Right lobe of liver (tissue), 4 donors: ENCODE measurements around the gene BNIP3.

Experiments used
- POLR2A ChIP-seq: fragments of 450-650 bp; IDR thresholded peaks from one replicate; pipeline ENCODE4 v1.6.1; 2017; ENCODE audit warnings: antibody characterized with exemption, mild to moderate bottlenecking
- TF ChIP-seq, protein P1 (sequence below), 4 donors: fragments of 200-600 bp in 3 of 4; fragments of 450-650 bp in 1 of 4; IDR thresholded peaks; one replicate each; pipeline versions ENCODE4 v1.5.1 to v1.8.0; 2016 to 2022; ENCODE audit warnings: antibody characterized with exemption in 4 of 4, mild to moderate bottlenecking in 2 of 4
- donor health status: DM: no; HTN: no; CAD: no.
- donor health status: DM: no; HTN: no; CAD: no.
- donor health status: DM: no; HTN: yes; CAD: no.

- TF ChIP-seq, protein P1, sequence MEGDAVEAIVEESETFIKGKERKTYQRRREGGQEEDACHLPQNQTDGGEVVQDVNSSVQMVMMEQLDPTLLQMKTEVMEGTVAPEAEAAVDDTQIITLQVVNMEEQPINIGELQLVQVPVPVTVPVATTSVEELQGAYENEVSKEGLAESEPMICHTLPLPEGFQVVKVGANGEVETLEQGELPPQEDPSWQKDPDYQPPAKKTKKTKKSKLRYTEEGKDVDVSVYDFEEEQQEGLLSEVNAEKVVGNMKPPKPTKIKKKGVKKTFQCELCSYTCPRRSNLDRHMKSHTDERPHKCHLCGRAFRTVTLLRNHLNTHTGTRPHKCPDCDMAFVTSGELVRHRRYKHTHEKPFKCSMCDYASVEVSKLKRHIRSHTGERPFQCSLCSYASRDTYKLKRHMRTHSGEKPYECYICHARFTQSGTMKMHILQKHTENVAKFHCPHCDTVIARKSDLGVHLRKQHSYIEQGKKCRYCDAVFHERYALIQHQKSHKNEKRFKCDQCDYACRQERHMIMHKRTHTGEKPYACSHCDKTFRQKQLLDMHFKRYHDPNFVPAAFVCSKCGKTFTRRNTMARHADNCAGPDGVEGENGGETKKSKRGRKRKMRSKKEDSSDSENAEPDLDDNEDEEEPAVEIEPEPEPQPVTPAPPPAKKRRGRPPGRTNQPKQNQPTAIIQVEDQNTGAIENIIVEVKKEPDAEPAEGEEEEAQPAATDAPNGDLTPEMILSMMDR (IDR thresholded peaks at IDR 0.05) = no peak
- TF ChIP-seq POLR2A = no peak
Observed at GRCh38 chr10:131978366-131978765, 3.4 kb downstream of the BNIP3 start.
